K562 (cell line): ENCODE data around the gene KCND1. TPM values are rescaled to one million over a fixed set of nuclear protein-coding genes. Genes with fewer than 3 reads are reported as not detected.

Experiments used
- ATAC-seq: fragments of 200-7000 bp; cut with Tn5 transposase; 3 replicates; pipeline ENCODE4 v1.9.1; 2020; ENCODE audit warnings: moderate library complexity
- BruUV-seq: library from RNA; stranded (reverse); fragments of 400-500 nt; replicated peaks from 2 replicates; lab custom pipeline; 2021; lab: Mats Ljungman, UMichigan
- CTCF ChIA-PET: fragments of 300-600 bp; formaldehyde crosslinking; extraction: SDS; loops from one replicate; lab custom pipeline; 2021; ENCODE audit warnings: low intra/inter-chr PET ratio; lab: Yijun Ruan, JAX
- POLR2A ChIA-PET: fragments of 300-600, 350-650 bp; sonication (Branson Sonifier 250); formaldehyde crosslinking; extraction: SDS; loops from one replicate; lab custom pipeline; 2021; ENCODE audit warnings: antibody characterized with exemption, inconsistent platforms; lab: Yijun Ruan, JAX
- DNase-seq, 4 experiments: peaks; one replicate each; pipeline versions ENCODE4 v3.0.0 to v3.0.0-alpha.2; 2011 to 2018; ENCODE audit warnings: low spot score in 3 of 4, mixed read lengths in 3 of 4; ENCODE audit errors: extremely low read depth in 1 of 4
- FAIRE-seq: peaks from 2 replicates; lab custom pipeline; 2011; peaks lifted over from hg19 to GRCh38; lab: Jason Lieb, UNC
- H2AFZ ChIP-seq: 2 replicates; pipeline ENCODE4 v1.6.0; 2011; ENCODE audit warnings: low read depth, low read length, control low read depth, inconsistent platforms
- H3K27ac ChIP-seq: fragments of 200-600 bp; 3 replicates; pipeline ENCODE4 v1.8.0; 2011; ENCODE audit warnings: low read depth, mild to moderate bottlenecking, control low read depth, inconsistent platforms, low read length, moderate library complexity, mixed read lengths; ENCODE audit errors: extremely low read depth
- H3K27me3 ChIP-seq, 2 experiments: fragments of 300-600 bp in 1 of 2; 2 replicates in 1 of 2; 3 replicates in 1 of 2; pipeline versions ENCODE4 v1.6.0 to v1.8.0; 2011; ENCODE audit warnings: inconsistent platforms in 2 of 2, low read length in 2 of 2, mild to moderate bottlenecking in 1 of 2, mixed read lengths in 1 of 2, moderate library complexity in 1 of 2; ENCODE audit not compliant: control insufficient read depth in 2 of 2, insufficient read depth in 2 of 2
- H3K36me3 ChIP-seq: fragments of 300-600 bp; 3 replicates; pipeline ENCODE4 v1.8.0; 2011; ENCODE audit warnings: mild to moderate bottlenecking, low read length, inconsistent platforms; ENCODE audit not compliant: control insufficient read depth, insufficient read depth
- H3K4me1 ChIP-seq, 2 experiments: fragments of 200-600 bp in 1 of 2; replicated peaks in 1 of 2; 2 replicates in 1 of 2; 3 replicates in 1 of 2; pipeline versions ENCODE4 v1.5.1 to v1.8.0; 2011; ENCODE audit warnings: inconsistent platforms in 2 of 2, low read length in 2 of 2, mild to moderate bottlenecking in 1 of 2, mixed read lengths in 1 of 2, moderate library complexity in 1 of 2; ENCODE audit not compliant: control insufficient read depth in 2 of 2, insufficient read depth in 2 of 2
- H3K4me2 ChIP-seq: 2 replicates; pipeline ENCODE4 v1.6.1; 2011; ENCODE audit warnings: low read length, control low read depth, inconsistent platforms, mixed read lengths; ENCODE audit not compliant: insufficient read depth
- H3K4me3 ChIP-seq: fragments of 200-600 bp; sonication (generic), shearing (Covaris generic); 2 replicates; pipeline ENCODE4 v1.5.1; 2016; ENCODE audit warnings: control low read depth, inconsistent platforms
- H3K79me2 ChIP-seq: fragments of 200-600 bp; 3 replicates; pipeline ENCODE4 v1.8.0; 2011; ENCODE audit warnings: low read length, inconsistent platforms; ENCODE audit not compliant: control insufficient read depth, insufficient read depth
- H3K9ac ChIP-seq, 2 experiments: 2 replicates each; pipeline versions ENCODE4 v1.6.0 to v1.6.1; 2011; ENCODE audit warnings: low read depth in 2 of 2, low read length in 2 of 2, control low read depth in 1 of 2, inconsistent platforms in 1 of 2, mild to moderate bottlenecking in 1 of 2, mixed read lengths in 1 of 2; ENCODE audit not compliant: insufficient read depth in 1 of 2
- H3K9me1 ChIP-seq: one replicate; pipeline ENCODE4 v1.6.0; 2011; ENCODE audit warnings: inconsistent platforms, mild to moderate bottlenecking, low read length, moderate library complexity; ENCODE audit not compliant: control insufficient read depth, insufficient read depth
- H3K9me3 ChIP-seq: replicated peaks from 2 replicates; pipeline ENCODE4 v1.5.1; 2011; ENCODE audit warnings: low read depth, low read length, inconsistent platforms; ENCODE audit not compliant: control insufficient read depth, insufficient read depth
- H4K20me1 ChIP-seq: replicated peaks from 2 replicates; pipeline ENCODE4 v1.6.1; 2011; ENCODE audit warnings: low read length, inconsistent platforms, mixed read lengths; ENCODE audit not compliant: control insufficient read depth, insufficient read depth
- COPS2 ChIP-seq: fragments of 450-650 bp; conservative IDR thresholded peaks from 2 replicates; pipeline ENCODE4 v1.6.1; 2016; ENCODE audit warnings: mild to moderate bottlenecking, moderate library complexity
- SAFB2 ChIP-seq: fragments of 200-400 bp; formaldehyde crosslinking; IDR thresholded peaks from 2 replicates; pipeline ENCODE4 v1.6.1; 2018; ENCODE audit warnings: borderline replicate concordance, low read length, low read depth, moderate library complexity; ENCODE audit not compliant: severe bottlenecking
- SMARCC2 ChIP-seq: fragments of 450-650 bp; IDR thresholded peaks from 2 replicates; pipeline ENCODE4 v1.6.1; 2017; ENCODE audit warnings: antibody characterized with exemption, moderate library complexity, mild to moderate bottlenecking, low read depth
- ZNF507 ChIP-seq: conservative IDR thresholded peaks from 2 replicates; pipeline ENCODE4 v1.6.1; 2017; ENCODE audit warnings: missing genetic modification characterization, missing compliant biosample characterization
- WGBS: fragments of 100-300 bp; shearing (Covaris generic); methylation state at CpG from one replicate; pipeline ENCODE4 v1.1.6; 2016; ENCODE audit warnings: low coverage, mixed read lengths; ENCODE audit not compliant: insufficient coverage; ENCODE audit errors: missing lambda C conversion rate; 5-methylcytosine and 5-hydroxymethylcytosine counted together
- in situ Hi-C: fragments of 300-500 bp; cut with MboI; formaldehyde crosslinking; loops from 4 replicates; pipeline ENCODE4 v1.15.0; 2018; ENCODE audit warnings: inconsistent platforms, mixed read lengths
- intact Hi-C: fragments of 100-400 bp; cut with micrococcal nuclease; formaldehyde crosslinking; loops from 2 replicates; pipeline ENCODE4 v1.14.2; 2022
- polyA plus RNA-seq, 8 experiments: library from polyadenylated mRNA; depleted of rRNA in 4 of 8; stranded (reverse) in 5 of 8; unstranded in 3 of 8; fragments of >200 nt; fragmentation: Nextera tagmentation in 2 of 8; fragmentation: Illumina TruSeq in 1 of 8; extraction: Ambion mirVana in 2 of 8; extraction: Trizol in 1 of 8; gene quantifications; 2 replicates each; pipeline versions ENCODE4 v1.2.1 to v1.2.3, GENCODE V29; 2011 to 2014; ENCODE audit warnings: inconsistent platforms in 1 of 8, missing spikeins in 1 of 8
- total RNA-seq, 7 experiments: library from RNA; depleted of rRNA in 6 of 7; stranded (reverse); fragments of >200 nt in 6 of 7; fragmentation: Illumina TruSeq in 2 of 7; extraction: Trizol in 2 of 7; gene quantifications; 2 replicates each; pipeline versions ENCODE4 v1.2.1 to v1.2.3, GENCODE V29; 2011 to 2021; ENCODE audit warnings: low replicate concordance in 1 of 7
- TF ChIP-seq, protein P1 (sequence below): IDR thresholded peaks from 2 replicates; pipeline ENCODE4 v1.6.1; 2014; ENCODE audit warnings: antibody characterized with exemption
- TF ChIP-seq, protein P2 (sequence below): fragments of 250-450 bp; sonication (Bioruptor Pico); IDR thresholded peaks from 2 replicates; pipeline ENCODE4 v1.4.0; 2020; ENCODE audit warnings: mild to moderate bottlenecking, moderate library complexity, borderline replicate concordance
- TF ChIP-seq, protein P3 (sequence below): IDR thresholded peaks from 3 replicates; pipeline ENCODE4 v1.6.1; 2011; ENCODE audit warnings: borderline replicate concordance, mild to moderate bottlenecking, moderate library complexity; ENCODE audit not compliant: insufficient read length; ENCODE audit errors: extremely low read depth
- TF ChIP-seq, protein P4 (sequence below): sonication (generic); formaldehyde crosslinking; IDR thresholded peaks from 2 replicates; pipeline ENCODE4 v1.8.0; 2022; ENCODE audit warnings: mild to moderate bottlenecking, missing genetic modification reagents

The KCND1 gene
- total and polyA plus RNA-seq, 9 of the 15 experiments (the other 6 are each of a cell fraction or from before 2014, with no cell fraction given), result 0.06 to 0.83 (median 0.39) TPM; not detected in 1

DNA sequence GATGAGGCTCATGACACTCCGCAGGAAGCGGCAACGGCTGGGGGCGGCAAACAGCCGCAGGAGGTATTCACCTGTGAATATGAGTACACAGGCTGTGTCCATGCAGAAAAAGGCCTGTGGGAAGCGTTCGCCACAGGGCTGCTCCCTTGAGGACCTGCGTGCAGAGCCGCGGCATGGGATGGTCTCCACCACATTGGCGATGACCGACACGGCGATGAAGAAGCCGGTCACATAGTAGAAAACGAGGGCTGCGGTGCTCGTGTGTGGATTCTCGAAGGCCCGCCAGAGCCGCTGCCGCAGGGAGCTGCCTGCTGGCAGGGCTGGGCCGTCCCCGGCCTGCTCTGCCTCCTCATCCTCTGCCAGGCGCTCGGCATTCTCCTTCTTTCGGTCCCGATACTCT lies 2.2 kb downstream of the KCND1 start:
- 82% methylated on average over 9 of the region's 28 CpGs for WGBS
- CTCF ChIA-PET, result no interaction called here
- TF ChIP-seq COPS2 (no peak), ZNF507 (no peak), SAFB2 (no peak), SMARCC2 (no peak)
- TF ChIP-seq, protein P1, sequence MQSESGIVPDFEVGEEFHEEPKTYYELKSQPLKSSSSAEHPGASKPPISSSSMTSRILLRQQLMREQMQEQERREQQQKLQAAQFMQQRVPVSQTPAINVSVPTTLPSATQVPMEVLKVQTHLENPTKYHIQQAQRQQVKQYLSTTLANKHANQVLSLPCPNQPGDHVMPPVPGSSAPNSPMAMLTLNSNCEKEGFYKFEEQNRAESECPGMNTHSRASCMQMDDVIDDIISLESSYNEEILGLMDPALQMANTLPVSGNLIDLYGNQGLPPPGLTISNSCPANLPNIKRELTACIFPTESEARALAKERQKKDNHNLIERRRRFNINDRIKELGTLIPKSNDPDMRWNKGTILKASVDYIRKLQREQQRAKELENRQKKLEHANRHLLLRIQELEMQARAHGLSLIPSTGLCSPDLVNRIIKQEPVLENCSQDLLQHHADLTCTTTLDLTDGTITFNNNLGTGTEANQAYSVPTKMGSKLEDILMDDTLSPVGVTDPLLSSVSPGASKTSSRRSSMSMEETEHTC, result no peak
- TF ChIP-seq, protein P2, sequence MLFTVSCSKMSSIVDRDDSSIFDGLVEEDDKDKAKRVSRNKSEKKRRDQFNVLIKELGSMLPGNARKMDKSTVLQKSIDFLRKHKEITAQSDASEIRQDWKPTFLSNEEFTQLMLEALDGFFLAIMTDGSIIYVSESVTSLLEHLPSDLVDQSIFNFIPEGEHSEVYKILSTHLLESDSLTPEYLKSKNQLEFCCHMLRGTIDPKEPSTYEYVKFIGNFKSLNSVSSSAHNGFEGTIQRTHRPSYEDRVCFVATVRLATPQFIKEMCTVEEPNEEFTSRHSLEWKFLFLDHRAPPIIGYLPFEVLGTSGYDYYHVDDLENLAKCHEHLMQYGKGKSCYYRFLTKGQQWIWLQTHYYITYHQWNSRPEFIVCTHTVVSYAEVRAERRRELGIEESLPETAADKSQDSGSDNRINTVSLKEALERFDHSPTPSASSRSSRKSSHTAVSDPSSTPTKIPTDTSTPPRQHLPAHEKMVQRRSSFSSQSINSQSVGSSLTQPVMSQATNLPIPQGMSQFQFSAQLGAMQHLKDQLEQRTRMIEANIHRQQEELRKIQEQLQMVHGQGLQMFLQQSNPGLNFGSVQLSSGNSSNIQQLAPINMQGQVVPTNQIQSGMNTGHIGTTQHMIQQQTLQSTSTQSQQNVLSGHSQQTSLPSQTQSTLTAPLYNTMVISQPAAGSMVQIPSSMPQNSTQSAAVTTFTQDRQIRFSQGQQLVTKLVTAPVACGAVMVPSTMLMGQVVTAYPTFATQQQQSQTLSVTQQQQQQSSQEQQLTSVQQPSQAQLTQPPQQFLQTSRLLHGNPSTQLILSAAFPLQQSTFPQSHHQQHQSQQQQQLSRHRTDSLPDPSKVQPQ (CRISPR knock-in tag), result no peak
- TF ChIP-seq, protein P3, sequence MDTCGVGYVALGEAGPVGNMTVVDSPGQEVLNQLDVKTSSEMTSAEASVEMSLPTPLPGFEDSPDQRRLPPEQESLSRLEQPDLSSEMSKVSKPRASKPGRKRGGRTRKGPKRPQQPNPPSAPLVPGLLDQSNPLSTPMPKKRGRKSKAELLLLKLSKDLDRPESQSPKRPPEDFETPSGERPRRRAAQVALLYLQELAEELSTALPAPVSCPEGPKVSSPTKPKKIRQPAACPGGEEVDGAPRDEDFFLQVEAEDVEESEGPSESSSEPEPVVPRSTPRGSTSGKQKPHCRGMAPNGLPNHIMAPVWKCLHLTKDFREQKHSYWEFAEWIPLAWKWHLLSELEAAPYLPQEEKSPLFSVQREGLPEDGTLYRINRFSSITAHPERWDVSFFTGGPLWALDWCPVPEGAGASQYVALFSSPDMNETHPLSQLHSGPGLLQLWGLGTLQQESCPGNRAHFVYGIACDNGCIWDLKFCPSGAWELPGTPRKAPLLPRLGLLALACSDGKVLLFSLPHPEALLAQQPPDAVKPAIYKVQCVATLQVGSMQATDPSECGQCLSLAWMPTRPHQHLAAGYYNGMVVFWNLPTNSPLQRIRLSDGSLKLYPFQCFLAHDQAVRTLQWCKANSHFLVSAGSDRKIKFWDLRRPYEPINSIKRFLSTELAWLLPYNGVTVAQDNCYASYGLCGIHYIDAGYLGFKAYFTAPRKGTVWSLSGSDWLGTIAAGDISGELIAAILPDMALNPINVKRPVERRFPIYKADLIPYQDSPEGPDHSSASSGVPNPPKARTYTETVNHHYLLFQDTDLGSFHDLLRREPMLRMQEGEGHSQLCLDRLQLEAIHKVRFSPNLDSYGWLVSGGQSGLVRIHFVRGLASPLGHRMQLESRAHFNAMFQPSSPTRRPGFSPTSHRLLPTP, result no peak
- TF ChIP-seq, protein P4, sequence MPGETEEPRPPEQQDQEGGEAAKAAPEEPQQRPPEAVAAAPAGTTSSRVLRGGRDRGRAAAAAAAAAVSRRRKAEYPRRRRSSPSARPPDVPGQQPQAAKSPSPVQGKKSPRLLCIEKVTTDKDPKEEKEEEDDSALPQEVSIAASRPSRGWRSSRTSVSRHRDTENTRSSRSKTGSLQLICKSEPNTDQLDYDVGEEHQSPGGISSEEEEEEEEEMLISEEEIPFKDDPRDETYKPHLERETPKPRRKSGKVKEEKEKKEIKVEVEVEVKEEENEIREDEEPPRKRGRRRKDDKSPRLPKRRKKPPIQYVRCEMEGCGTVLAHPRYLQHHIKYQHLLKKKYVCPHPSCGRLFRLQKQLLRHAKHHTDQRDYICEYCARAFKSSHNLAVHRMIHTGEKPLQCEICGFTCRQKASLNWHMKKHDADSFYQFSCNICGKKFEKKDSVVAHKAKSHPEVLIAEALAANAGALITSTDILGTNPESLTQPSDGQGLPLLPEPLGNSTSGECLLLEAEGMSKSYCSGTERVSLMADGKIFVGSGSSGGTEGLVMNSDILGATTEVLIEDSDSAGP (CRISPR knock-in tag), result no peak

More for the DNA sequence above, 2.2 kb downstream of the KCND1 start:
- Histone ChIP-seq H3K9me3 (no peaks in the 10 kb centered on the region), H3K4me3 (no peak overlapping the region), H3K27me3 (no peaks in the 10 kb centered on the region), H3K79me2 (no peaks in the 10 kb centered on the region), H3K4me2 (no peak overlapping the region), H4K20me1 (no peaks in the 10 kb centered on the region), H2AFZ (no peak overlapping the region), H3K4me1 (peaks cover 11 to 36% of the 10 kb centered on the region in 2 experiments; a peak in 4 of 5 replicates), H3K36me3 (peaks cover 3% of the 10 kb centered on the region; the same call in 1 of the 3 replicates), H3K9me1 (no peaks in the 10 kb centered on the region), H3K27ac (no peak overlapping the region), H3K9ac (no peak overlapping the region)
- DNase-seq, result no peak
- no peak for ATAC-seq
- FAIRE-seq, result no peak
- intact Hi-C loops (no loop called here), in situ Hi-C loops (no loop called here)
- BruUV-seq, result no TSS peak
- POLR2A ChIA-PET, result interaction anchor here (0.6 to 0.7 kb wide), 5 partner anchors 12 to 111 kb away, joined by 3 read pairs; partner anchors contain the start of gene OTUD5
